ENCODE data around the gene EXO1.

The EXO1 gene

GRCh38 chr1:241883159-241883558 lies 35.2 kb downstream of the EXO1 start:
- Histone ChIP-seq H3K9ac (ENCODE audit: low read depth, low read length, poor library complexity, severe bottlenecking) (no peak overlapping the region), H3K9me2 (replicated peaks; ENCODE audit: low read depth, low read length) (no peaks in the 10 kb centered on the region), H3K9me3 (ENCODE audit: insufficient read depth, low read depth, low read length) (no peaks in the 10 kb centered on the region), H3K4me1 (ENCODE audit: insufficient read depth, low read length, poor library complexity, severe bottlenecking) (peaks cover 17% of the 10 kb centered on the region), H3K4me2 (ENCODE audit: low read depth, low read length, poor library complexity, severe bottlenecking) (no peak overlapping the region), H3K36me3 (ENCODE audit: insufficient read depth, low read length) (peaks cover 56% of the 10 kb centered on the region), H3F3A (ENCODE audit: low read depth) (no peaks in the 10 kb centered on the region), H3K27me3 (ENCODE audit: insufficient read depth, low read length, poor library complexity, severe bottlenecking) (no peaks in the 10 kb centered on the region), H3K79me2 (ENCODE audit: insufficient read depth, low read length) (no peaks in the 10 kb centered on the region), H4K20me1 (ENCODE audit: insufficient read depth, low read length, poor library complexity, severe bottlenecking) (no peaks in the 10 kb centered on the region), H3K4me3 (ENCODE audit: low read length, poor library complexity, severe bottlenecking) (no peak overlapping the region), H2AFZ (ENCODE audit: low read length) (no peak overlapping the region)
- TF ChIP-seq CTCF (conservative IDR thresholded peaks at IDR 0.05; ENCODE audit: low read length) (no peak), EZH2phosphoT487 (IDR thresholded peaks at IDR 0.05; ENCODE audit: borderline replicate concordance) (no peak)

- Histone ChIP-seq H3K9ac (ENCODE audit: low read depth, low read length, poor library complexity, severe bottlenecking) (no peak overlapping the region), H4K20me1 (ENCODE audit: insufficient read depth, low read length, poor library complexity, severe bottlenecking) (no peaks in the 10 kb centered on the region), H3K27me3 (ENCODE audit: insufficient read depth, low read length, poor library complexity, severe bottlenecking) (no peaks in the 10 kb centered on the region), H3K9me3 (ENCODE audit: insufficient read depth, low read depth, low read length) (no peaks in the 10 kb centered on the region), H2AFZ (ENCODE audit: low read length) (no peak overlapping the region), H3K4me3 (ENCODE audit: low read length, poor library complexity, severe bottlenecking) (no peak overlapping the region), H3K4me2 (ENCODE audit: low read depth, low read length, poor library complexity, severe bottlenecking) (no peak overlapping the region), H3K79me2 (ENCODE audit: insufficient read depth, low read length) (no peaks in the 10 kb centered on the region), H3F3A (ENCODE audit: low read depth) (no peaks in the 10 kb centered on the region), H3K36me3 (ENCODE audit: insufficient read depth, low read length) (peaks cover 51% of the 10 kb centered on the region), H3K9me2 (replicated peaks; ENCODE audit: low read depth, low read length) (no peaks in the 10 kb centered on the region), H3K4me1 (ENCODE audit: insufficient read depth, low read length, poor library complexity, severe bottlenecking) (peaks cover 17% of the 10 kb centered on the region)
- TF ChIP-seq EZH2phosphoT487 (IDR thresholded peaks at IDR 0.05; ENCODE audit: borderline replicate concordance) (no peak), CTCF (conservative IDR thresholded peaks at IDR 0.05; ENCODE audit: low read length) (no peak)
Observed at GRCh38 chr1:241888232-241888631, 40.2 kb downstream of the EXO1 start.

- H3F3A ChIP-seq (ENCODE audit: low read depth) = no peaks in the 10 kb centered on the region
- H3K4me3 ChIP-seq (ENCODE audit: low read length, poor library complexity, severe bottlenecking) = no peak overlapping the region
- peaks cover 7% of the 10 kb centered on the region for H3K4me1 ChIP-seq (ENCODE audit: insufficient read depth, low read length, poor library complexity, severe bottlenecking)
- no peak overlapping the region for H3K4me2 ChIP-seq (ENCODE audit: low read depth, low read length, poor library complexity, severe bottlenecking)
- peaks cover 34% of the 10 kb centered on the region for H3K36me3 ChIP-seq (ENCODE audit: insufficient read depth, low read length)
- no peaks in the 10 kb centered on the region for H3K79me2 ChIP-seq (ENCODE audit: insufficient read depth, low read length)
- H2AFZ ChIP-seq (ENCODE audit: low read length) = no peak overlapping the region
- no peaks in the 10 kb centered on the region for H3K9me3 ChIP-seq (ENCODE audit: insufficient read depth, low read depth, low read length)
- no peaks in the 10 kb centered on the region for H3K9me2 ChIP-seq (replicated peaks; ENCODE audit: low read depth, low read length)
- no peaks in the 10 kb centered on the region for H3K27me3 ChIP-seq (ENCODE audit: insufficient read depth, low read length, poor library complexity, severe bottlenecking)
- no peak overlapping the region for H3K9ac ChIP-seq (ENCODE audit: low read depth, low read length, poor library complexity, severe bottlenecking)
- H4K20me1 ChIP-seq (ENCODE audit: insufficient read depth, low read length, poor library complexity, severe bottlenecking) = no peaks in the 10 kb centered on the region
- no peak for TF ChIP-seq EZH2phosphoT487 (IDR thresholded peaks at IDR 0.05; ENCODE audit: borderline replicate concordance)
Observed at GRCh38 chr1:241891296-241891695, 43.3 kb downstream of the EXO1 start.

GRCh38 chr1:241894016-241894415 lies 46.0 kb downstream of the EXO1 start:
- Histone ChIP-seq H3K9ac (ENCODE audit: low read depth, low read length, poor library complexity, severe bottlenecking) (no peak overlapping the region), H3K4me2 (ENCODE audit: low read depth, low read length, poor library complexity, severe bottlenecking) (no peak overlapping the region), H3K4me1 (ENCODE audit: insufficient read depth, low read length, poor library complexity, severe bottlenecking) (no peaks in the 10 kb centered on the region), H3K36me3 (ENCODE audit: insufficient read depth, low read length) (peaks cover 20% of the 10 kb centered on the region; the same call in 1 of the 2 replicates), H4K20me1 (ENCODE audit: insufficient read depth, low read length, poor library complexity, severe bottlenecking) (no peaks in the 10 kb centered on the region), H3F3A (ENCODE audit: low read depth) (no peaks in the 10 kb centered on the region), H2AFZ (ENCODE audit: low read length) (no peak overlapping the region), H3K27me3 (ENCODE audit: insufficient read depth, low read length, poor library complexity, severe bottlenecking) (no peaks in the 10 kb centered on the region), H3K4me3 (ENCODE audit: low read length, poor library complexity, severe bottlenecking) (no peak overlapping the region), H3K9me2 (replicated peaks; ENCODE audit: low read depth, low read length) (no peaks in the 10 kb centered on the region), H3K79me2 (ENCODE audit: insufficient read depth, low read length) (no peaks in the 10 kb centered on the region), H3K9me3 (ENCODE audit: insufficient read depth, low read depth, low read length) (no peaks in the 10 kb centered on the region)
- TF ChIP-seq EZH2phosphoT487 (IDR thresholded peaks at IDR 0.05; ENCODE audit: borderline replicate concordance) (no peak), CTCF (conservative IDR thresholded peaks at IDR 0.05; ENCODE audit: low read length) (no peak)

Data from Loucy (cell line).